SIG-M5 treated with dmso at 0.1 percent for 504 hours (cell line): ENCODE data around the gene KAT6B.
"Not testable (repeated sequence)": the region's sequence is repeated elsewhere in the genome, so short reads cannot be mapped to it uniquely, and the experiment has no call there.

Experiments
- DNase-seq: peaks from one replicate; lab custom pipeline; 2025; ENCODE audit not compliant: unreplicated experiment; lab: John Stamatoyannopoulos, UW

Gene KAT6B

DNA sequence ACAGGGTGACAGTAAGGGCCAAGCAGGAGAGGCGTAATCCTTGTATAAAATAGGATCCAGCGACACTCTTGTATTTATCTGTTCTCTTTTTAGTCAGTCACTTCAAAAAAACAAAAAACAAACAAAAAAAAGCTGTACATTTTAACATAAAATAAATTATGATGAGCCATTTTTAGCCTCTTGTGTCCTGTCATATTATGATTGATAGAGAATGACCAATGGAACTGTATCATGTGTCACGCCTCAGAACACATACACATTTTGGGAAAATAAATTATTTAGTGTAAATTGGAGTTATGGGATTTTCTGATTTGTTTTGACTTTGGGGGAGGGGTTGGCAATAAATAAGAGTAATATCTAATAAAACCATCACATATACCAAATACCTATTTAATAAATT is 205.7 kb downstream of the KAT6B start:
- DNase-seq, result no peak

DNA sequence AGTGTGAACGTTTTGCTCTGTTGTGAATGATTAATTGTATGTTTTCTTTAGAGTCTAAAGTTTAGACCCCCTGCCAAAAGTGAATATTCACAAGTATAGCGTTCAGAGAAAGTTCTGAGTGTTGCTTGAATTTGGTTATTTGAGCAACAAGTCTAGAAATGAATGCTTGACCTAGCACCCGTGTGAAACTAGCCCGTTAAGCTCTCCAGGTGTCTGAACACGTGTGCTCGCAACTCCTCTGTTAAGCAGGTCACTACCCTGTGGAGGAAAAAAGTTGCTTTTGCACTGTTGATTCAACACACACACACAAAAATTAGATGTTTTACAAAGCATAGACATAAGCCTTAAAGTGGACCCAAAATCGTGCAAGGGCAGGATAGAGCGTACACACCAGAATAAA is 206.4 kb downstream of the KAT6B start:
- DNase-seq, result no peak

DNA sequence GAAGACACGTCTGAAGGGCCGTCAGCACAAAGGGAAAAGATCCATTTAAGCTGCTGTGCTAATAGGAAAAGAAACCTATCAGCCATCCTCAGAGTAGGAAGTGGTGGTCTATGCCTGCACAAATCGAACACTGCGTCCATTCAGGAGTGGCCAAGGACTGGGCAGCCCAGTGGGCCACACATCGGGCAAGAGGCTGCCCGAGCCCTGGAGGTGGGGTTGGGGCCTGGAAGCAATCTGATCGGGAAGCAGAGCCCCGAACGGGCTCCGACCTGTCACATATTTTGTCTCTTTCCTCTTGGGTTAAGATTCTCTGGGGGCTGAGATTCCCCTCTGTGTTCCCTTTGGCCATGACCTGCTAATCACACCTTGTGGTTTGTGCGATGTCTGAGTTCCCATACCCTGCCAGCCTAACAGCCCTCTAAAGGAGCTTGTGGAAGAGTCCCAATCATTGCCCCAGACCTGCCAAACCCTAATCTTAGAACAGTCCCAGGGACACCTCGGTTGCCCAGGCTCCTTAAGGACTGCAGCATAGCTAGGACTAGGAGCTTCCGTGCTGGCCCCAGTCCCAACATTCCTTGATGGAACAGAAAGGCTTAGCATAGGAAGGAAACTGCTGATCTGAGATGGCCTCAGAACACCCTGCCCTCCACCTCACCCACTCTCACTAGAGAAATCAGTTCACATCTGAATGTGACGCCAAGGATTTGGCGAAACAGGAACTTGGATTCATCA is 207.2 kb downstream of the KAT6B start:
- DNase-seq, result no peak

DNA sequence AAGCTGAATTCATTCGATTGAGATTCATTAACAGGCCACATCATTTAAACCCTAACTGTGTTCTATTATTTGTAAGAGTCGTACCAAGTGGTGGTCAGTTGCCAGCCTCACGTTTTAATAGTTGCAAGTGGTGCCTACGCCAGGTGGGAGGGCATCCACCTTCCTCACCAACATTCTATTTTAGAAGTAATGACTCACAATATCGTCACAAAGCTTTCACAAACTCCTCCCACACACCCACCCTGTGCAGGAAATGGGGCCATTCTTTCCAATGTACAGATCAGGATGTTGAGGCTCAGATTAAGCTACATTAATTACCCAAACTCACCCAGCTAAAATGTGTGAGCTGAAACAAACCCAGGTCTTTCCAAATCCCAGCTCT is 207.7 kb downstream of the KAT6B start:
- no peak for DNase-seq

DNA sequence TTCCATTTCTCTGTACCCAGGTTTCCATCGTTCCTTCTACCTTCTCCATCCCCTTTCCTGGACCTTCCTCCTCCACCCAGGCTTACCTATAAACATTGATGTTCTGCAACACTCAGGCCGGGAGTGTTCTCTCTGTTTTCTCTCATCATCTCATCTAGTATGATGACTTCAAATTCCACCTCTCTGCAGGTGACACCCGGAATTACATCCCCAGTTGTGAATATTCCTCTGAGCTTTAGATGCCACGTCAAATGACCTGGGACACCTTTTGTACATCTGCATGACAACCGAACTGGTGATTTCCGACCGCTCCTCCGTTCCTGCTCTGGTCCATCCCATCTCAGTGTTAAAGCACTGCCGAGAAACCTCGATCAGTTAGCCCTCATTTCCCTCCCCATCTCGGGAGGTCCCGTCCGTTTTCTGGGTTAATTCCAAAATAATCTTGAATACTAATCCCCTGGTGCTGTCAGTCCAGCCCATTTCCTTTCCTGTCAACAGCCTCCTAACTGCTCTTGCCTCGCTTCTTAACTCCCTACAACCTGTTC is 208.4 kb downstream of the KAT6B start:
- no peak for DNase-seq

DNA sequence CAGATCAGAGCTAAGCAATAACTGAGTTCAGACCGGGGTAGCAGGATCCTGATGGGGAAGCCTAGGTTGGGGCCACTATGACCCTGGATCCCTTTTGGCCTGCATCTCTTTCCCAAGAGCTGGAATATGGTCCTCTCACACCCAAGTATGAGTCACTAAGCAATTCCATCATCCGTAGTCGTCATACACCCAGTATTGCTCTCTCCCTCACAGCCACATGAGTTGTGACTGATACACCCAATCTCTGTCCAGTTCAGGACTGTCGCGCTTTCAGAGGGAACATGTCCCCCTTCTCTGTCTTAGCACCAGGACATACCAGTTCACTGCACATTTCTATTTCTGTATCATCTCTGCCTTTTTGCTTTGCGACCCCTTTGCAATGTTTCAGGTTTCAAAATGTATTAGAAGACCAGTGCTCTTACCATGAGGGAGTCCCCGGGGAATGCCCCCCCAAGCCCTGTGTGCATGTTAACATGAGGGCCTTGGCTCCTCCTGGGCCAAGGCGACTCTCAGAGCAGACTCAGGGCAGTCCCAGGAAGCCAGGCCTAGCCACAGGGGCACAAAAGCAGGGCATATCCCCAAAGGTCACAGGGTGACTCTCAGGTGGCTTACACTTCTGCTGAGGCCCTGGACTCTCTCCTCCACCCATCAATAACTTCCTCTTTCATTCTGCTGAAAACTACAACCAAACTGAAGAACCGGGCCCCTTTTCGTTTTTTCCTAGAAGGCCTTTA is 209.7 kb downstream of the KAT6B start:
- peak; percentile 3 for DNase-seq

DNA sequence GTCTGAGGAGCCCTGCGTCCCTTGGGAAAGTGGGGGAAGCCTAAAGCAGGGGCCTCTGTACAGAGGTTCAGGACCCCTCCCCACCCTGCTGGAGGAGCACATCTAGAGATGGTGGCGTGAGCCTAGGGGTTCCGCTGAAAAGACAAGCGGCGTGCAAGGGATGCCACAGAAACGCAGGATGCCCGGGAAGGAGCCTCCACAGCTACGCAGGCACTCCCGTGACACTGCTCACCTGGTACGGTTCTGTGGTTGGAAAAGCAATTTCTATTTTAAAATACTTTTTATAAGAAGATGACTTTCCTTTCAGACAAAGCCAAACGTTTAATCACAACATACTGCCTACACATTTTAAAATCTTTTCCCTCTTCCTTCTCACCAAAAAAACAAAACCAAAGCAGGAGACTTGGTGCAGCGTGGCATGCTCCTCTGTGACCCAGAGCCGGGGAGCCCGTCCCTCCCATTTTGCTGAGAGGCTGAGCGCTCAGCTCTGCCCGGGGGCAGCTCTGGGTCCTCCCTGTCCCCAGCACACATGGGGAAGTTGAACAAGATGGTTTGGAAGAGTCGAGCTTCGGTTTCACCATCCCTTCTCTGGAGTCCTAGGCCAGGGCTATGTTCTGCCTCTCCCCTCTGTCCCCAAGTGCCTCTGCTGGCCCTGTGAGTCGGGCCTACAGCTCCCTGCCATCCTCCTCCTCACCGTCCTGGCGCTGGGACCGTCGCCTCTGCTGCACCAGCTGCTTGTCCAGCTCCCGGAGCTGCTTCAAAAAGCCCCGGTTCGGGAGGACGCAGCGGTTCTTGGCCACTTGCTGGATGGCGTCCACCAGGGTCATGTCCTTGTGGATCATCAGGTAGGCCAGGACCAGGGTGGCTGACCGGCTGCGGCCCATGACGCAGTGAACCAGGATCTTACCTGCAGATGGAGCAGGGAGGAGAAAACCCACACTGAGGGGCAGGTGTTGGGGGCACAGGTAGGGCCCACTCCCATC is 211.1 kb downstream of the KAT6B start:
- DNase-seq, result no peak

DNA sequence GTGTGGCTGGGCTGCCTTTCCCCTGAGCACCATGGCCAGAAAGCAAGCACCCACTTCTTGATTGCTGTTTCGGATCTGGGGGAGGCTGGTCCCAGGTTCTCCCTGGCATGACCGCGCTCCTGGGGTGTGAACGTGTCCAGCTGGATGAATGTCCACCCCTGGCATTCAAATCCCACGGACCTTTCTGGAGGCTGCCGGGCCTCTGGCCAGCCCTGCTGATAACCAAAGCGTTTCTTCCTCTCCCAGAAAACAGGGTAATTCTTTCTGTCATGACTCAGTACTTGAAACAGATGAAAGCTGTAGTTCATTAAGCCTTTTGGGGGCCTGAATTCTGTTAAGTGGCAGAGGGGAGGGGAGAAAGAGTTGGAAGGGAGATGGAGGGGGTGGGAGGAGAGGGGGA is 211.9 kb downstream of the KAT6B start:
- no peak for DNase-seq

DNA sequence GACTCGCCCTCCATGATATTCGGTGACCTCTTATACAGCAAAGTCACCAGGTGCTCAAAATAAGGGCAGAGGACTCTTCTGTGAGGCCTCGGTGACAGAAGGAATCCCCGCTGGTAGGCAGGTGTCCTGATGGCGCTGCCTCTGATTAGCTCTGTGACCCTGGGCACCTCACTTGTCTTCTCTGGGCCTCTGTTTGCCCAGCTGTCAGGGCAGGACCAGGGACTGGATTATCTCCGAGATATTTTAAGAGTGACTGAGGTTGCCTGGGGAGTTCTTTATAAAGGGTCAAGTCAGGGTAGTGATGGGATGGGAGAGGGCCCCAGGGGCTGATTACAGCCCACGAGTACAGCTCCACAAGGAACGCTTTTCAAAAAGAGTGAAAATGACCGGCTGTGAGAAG is 214.2 kb downstream of the KAT6B start:
- DNase-seq, result no peak

DNA sequence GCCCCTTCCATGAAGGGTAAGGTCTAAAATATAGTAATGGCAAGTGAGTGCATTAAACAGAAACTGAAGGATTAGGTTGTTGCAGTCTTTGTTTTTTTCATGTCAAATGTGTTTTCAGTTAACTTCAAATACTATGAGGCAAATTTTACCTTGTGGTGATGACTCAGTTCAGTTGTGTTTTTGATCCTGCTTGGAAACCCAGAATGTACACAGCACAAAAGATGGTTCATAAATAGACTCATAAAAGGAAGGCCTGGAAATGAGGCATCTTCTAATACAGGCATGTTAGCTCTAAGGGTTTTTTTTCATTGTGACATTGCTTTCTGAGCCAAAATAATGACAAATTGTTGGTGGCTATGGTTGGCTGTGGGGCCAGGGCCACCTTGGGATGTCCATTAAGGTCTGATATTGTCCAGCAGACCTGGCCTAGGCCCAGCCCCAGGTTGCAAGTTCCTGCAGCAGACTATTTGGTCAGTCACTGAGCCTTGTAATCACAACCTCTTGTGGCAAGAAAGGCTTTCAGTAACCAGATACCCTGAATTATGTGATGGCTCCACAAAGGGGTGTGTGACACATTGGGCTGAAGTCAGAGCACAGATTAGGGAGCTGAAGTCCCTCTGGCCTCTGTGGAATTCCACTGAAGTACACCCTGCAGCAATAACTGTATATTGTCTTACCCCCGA is 216.0 kb downstream of the KAT6B start:
- no peak for DNase-seq

DNA sequence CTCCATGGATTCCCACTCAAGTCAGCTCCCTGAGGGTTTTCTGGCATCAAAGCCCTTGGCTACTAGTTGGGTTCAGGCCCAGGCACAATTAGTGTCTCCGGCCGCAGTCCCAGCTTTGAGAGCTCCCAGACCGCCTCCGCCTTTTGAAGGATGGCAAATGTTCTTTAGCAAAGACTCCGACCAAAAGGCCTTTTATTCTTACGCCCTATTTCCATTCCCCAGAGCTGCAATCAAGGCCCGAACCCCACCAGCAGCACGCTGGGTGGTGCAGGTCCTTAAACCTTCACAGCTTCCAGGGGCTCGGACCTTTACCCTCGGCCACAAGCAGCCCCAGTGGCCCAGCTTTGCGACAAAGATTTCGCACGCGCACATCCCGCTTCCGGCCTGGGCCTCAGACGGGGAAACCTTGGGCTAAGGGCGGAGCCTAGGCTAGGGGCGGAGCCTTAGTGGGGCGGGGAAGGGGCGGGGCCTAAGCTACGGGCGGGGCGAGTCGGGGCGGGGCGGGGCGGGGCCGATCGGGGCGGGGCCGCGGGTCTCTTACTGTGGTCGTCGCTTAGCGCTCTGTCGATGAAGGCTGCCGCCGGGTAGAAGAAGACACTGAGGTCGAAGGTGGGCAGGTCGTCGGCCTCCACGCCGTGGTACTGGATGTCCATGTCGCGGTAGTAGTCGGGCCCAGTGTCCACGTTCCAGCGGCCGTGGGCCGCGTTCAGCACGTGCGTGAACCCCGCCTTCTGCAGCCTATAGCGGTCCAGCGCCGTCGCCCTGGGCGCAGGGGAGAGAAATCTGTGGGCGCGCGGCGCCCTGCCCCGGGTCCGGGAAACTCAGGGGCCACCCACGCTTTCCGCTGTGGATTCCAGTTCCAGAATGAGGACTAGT is 217.1 kb downstream of the KAT6B start:
- DNase-seq, result no peak

DNA sequence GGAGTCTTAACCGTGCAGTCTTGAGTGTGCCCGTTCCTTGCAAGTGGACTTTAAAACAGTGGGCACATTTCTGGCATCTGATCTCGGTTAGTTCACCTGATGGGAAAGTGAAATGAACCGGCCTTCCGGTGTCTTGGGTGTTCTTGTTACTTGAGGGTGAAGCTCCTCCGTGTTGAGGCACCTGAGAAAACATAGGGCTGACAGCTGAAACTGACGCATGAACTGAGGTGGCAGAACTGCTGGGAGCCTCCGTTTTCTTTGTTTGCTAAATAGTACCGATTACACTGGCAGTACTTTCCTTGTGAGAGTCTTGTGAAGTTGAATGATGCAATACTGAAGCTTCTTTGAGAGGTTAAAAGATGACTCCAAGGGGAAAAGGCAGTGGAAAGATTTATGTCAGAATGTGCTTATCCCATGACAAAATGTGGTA is 222.3 kb downstream of the KAT6B start:
- peak; percentile 1 for DNase-seq

DNA sequence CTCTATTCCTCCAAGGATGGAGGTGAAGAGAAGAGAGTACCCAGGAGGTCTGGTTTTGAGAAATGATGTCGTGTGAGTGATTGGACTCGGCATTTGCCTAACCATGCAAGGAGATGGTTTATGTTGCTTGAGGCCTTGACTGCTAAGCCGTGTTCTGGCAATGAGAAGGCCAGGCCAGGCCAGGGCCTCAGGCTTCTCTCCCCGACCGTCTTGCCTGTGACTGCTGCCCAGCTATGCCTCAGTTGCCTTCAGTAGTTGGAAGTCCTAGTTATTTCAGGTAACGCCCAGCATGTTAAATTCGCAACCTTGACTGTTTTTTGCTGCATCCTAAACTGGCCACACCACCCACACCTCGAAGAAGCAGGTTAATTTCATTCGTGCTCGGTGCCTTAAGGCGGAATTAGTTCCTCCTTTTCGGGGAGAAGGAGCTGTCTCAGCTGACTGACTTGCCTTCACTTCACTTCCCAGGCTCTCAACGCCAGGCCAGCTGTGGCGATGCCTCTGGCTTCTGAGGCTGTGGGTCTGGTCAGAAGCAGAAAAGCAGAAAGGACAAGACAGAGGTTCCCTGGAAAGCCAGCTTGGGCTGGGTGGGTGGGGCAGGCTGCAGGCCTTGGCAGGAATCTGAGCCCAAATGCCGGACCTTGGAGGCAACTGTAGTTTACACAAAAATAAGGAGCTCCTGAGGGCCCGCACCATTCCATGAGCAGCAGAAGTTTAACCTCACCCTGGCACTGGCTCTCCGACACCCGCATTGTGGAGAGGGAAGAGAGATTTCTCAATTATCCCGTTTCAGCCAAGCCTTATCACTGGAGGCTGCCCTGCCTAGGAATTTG is 223.1 kb downstream of the KAT6B start:
- no peak for DNase-seq

DNA sequence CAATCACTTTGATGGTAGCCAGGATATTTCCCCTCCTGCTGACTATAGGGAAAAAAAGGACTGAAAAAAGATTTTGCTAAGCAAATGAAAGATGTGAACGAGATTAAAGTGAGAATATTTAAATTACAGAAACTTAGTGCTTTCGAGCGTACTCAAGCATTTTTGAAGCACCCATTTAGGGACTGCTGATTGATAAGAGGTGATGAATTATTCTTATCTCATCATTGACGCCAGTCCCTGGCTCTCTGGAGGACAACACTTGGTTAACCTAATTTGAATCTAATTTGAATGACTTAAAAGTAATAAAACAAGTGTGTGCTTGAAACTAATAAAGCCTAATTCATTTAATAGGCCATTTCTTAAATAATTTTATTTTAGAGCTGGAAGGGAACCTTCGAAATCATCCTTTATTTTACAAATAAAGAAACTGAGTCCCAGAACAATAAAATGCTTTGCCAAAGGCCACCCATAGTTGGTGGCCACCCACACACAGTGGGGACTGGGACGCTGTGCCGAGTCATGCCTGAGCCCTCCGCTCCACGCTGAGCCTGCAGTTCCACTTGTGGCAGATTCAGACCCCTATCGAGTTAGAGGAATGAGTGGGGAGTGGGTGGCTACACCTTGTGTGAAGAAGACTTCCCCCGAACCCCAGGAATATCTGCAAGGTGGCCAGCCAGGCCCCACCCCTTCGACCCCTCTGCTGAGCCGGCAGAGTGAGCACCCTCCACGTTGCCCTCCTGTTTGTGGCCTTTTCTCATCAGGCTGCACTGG is 223.9 kb downstream of the KAT6B start:
- no peak for DNase-seq

DNA sequence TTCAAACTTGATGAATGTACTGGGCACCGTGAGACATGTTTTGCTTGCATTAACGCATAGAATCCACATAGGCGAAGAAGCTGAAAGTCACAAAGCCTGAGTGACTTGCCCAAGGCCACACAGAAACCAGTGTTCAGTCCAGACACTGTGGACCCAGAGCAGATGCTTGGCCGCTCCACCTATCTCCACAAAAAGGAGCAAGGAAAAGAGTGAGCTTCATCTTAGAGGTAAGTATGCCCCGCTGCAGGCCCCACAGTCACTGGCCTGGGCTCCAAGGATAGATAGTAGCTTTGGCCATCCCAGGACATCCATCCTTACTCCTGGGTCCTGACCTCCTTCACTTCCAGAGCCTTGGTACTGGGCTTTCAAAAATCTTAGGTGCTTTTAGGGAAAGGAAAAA is 224.9 kb downstream of the KAT6B start:
- DNase-seq, result no peak

DNA sequence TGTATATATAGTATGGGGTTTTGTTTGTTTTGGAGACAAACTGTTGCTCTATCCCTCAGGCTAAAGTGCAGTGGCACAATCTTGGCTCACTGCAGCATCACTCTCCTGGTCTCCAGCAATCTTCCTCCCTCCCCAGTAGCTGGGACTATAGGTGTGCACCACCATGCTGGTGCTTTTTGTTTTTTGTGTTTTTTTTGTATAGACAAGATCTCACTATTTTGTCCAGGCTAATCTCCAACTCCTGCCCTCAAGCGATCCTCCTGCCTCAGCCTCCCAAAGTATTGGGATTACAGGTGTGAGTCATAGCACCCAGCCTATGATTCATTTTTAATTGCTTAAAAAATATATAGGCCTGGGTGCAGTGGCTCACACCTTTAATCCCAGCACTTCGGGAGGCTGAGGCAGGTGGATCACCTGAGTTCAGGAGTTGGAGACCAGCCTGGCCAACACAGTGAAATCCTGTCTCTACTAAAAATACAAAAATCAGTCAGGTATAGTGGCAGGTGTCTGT is 229.6 kb downstream of the KAT6B start:
- not testable (repeated sequence) for DNase-seq

DNA sequence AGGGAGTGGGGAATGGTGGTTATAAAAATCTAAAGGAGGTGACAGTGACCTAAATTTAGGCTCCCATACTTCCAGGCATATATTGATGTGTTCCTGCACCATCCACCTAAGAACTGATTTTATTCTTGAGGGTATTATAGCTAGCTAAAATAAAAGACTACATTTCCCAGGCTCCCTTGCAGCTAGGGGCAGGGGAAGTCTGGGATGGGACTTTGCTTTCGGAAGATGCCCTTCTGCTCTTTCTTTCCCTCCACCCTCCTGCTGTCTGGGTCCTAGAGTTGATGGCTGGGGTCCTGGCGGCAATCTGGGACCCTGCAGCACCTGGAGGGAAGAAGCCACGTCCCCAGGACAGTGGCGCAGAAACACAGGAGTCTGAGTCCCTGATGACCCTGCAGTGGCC is 231.3 kb downstream of the KAT6B start:
- DNase-seq, result no peak

DNA sequence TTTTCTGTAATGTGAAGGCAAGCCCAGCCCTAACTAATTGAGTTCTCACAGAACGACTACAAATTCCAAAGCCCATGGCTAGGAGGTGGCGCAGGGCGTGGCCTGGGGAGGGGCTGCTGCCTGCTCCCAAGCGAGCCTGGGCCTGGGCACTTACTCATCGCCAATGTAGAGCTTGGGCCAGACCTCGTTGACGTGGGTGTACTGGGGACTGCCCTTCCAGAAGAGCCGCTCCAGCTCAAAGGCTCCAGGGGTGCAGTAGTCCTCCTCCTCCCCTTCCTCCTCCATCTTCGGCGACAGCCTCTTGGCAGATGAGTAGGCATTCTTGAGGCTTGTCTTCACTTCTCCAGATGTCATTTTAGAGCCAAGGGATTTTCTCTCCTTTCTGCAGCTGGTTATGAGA is 231.8 kb downstream of the KAT6B start:
- DNase-seq, result no peak
